ENCODE measurements around the gene TNIP2. TPM values are rescaled to one million over a fixed set of nuclear protein-coding genes. Genes with fewer than 3 reads are reported as not detected.
A peak's percentile ranks its signal among the peaks of the same experiment; 100 is the strongest.

The TNIP2 gene
- total and polyA plus RNA-seq, 2 donors (not counting 1 experiment from before 2014, with no cell fraction given) = 47.6 to 71.9 TPM

GRCh38 chr4:2803624-2804448, 47.7 kb upstream of the TNIP2 start:
- no peaks in the 10 kb centered on the region for H3K27me3 ChIP-seq (replicated peaks in 1 of 4; ENCODE audit: control extremely low read depth in 1 of 4, control insufficient read depth in 3 of 4, insufficient read depth in 4 of 4, low read length in 3 of 4)
- peaks cover 75% of the 10 kb centered on the region for H3K4me1 Mint-ChIP-seq
- peaks cover 90 to 96% of the 10 kb centered on the region in 2 donors for H3K4me1 ChIP-seq (ENCODE audit: control insufficient read depth in 2 of 2, insufficient read depth in 2 of 2, low read length in 2 of 2)
- no peak overlapping the region for H3K4me3 ChIP-seq (ENCODE audit: control extremely low read depth in 1 of 5, extremely low read depth in 1 of 5, insufficient read depth in 1 of 5, low read depth in 2 of 5, low read length in 4 of 5)
- ATAC-seq (ENCODE audit: low read depth) = no peak
- no peaks in the 10 kb centered on the region for H3K27me3 Mint-ChIP-seq
- H3K4me3 Mint-ChIP-seq = no peak overlapping the region
- POLR2A ChIA-PET = interaction anchor here (0.8 to 1.9 kb wide), 3 partner anchors 9 to 16 kb away, joined by 3 to 4 read pairs (median 3); no protein-coding TSS in a partner anchor
- no peak overlapping the region for H3K9ac ChIP-seq (ENCODE audit: low read length)
- no peak for DNase-seq
- H3K9me3 Mint-ChIP-seq (ENCODE audit: insufficient read depth) = no peaks in the 10 kb centered on the region
- intact Hi-C loops (cut with micrococcal nuclease) = no loop called here
- CTCF ChIA-PET = interaction anchor here (1.0 to 1.7 kb wide), 4 partner anchors 9 to 40 kb away, joined by 3 to 9 read pairs (median 4); no protein-coding TSS in a partner anchor
- peaks cover 92% of the 10 kb centered on the region for H3K79me2 ChIP-seq (ENCODE audit: control insufficient read depth, insufficient read depth, low read length)
- 95% methylated on average over 20 of the region's 20 CpGs for WGBS (ENCODE audit: insufficient coverage)
- H2AFZ ChIP-seq (ENCODE audit: insufficient read depth, low read depth, low read length, poor library complexity, severe bottlenecking) = no peak overlapping the region
- H3K4me2 ChIP-seq (replicated peaks; ENCODE audit: low read depth, low read length, poor library complexity, severe bottlenecking) = peak overlapping the region; percentile 91
- peak overlapping the region; percentile 96 for H3K27ac Mint-ChIP-seq
- H3K9me3 ChIP-seq (ENCODE audit: control extremely low read depth in 1 of 3, control insufficient read depth in 2 of 3, insufficient read depth in 1 of 3, low read length in 2 of 3) = no peaks in the 10 kb centered on the region
- peak overlapping the region; percentile 88 to 89 for H3K27ac ChIP-seq (ENCODE audit: low read length in 2 of 2)
- TF ChIP-seq CTCF (IDR thresholded peaks at IDR 0.05) = no peak
- TF ChIP-seq EZH2 (IDR thresholded peaks at IDR 0.05; ENCODE audit: borderline replicate concordance, insufficient read depth, low read depth, low read length, poor library complexity, severe bottlenecking) = no peak
- no peaks in the 10 kb centered on the region for H4K20me1 ChIP-seq (ENCODE audit: control insufficient read depth, insufficient read depth, low read length, poor library complexity, severe bottlenecking)
- peaks cover 0 to 10% of the 10 kb centered on the region in 2 experiments for H3K36me3 ChIP-seq (replicated peaks in 1 of 2; ENCODE audit: control extremely low read depth in 1 of 2, control insufficient read depth in 1 of 2, extremely low read depth in 1 of 2, insufficient read depth in 2 of 2, low read length in 1 of 2)
